CD14-positive monocyte (primary cell): ENCODE data around the gene SNAPC3. TPM values are rescaled to one million over a fixed set of nuclear protein-coding genes. Genes with fewer than 3 reads are reported as not detected.
"Not testable (repeated sequence)": the region's sequence is repeated elsewhere in the genome, so short reads cannot be mapped to it uniquely, and the experiment has no call there.

Experiments used
- DNase-seq, 3 donors: peaks; one replicate each; pipeline ENCODE4 v3.0.0-alpha.2; 2011 to 2022
- H2AFZ ChIP-seq: 2 replicates; pipeline ENCODE4 v1.6.0; 2012; ENCODE audit warnings: mild to moderate bottlenecking, low read depth, low read length, inconsistent platforms; ENCODE audit not compliant: insufficient read depth, poor library complexity, severe bottlenecking
- H3K27ac ChIP-seq, 2 donors: 1 replicate in 1 of 2; 2 replicates in 1 of 2; pipeline ENCODE4 v1.5.1; 2012 to 2013; ENCODE audit warnings: low read length in 2 of 2, control low read depth in 1 of 2, inconsistent platforms in 1 of 2, low read depth in 1 of 2, mild to moderate bottlenecking in 1 of 2
- H3K27me3 ChIP-seq, 2 donors: one replicate each; pipeline versions ENCODE4 v1.6.0 to v1.6.1; 2011 to 2013; ENCODE audit warnings: low read length in 2 of 2; ENCODE audit not compliant: control insufficient read depth in 2 of 2, insufficient read depth in 2 of 2
- H3K36me3 ChIP-seq, 2 donors: replicated peaks in 1 of 2; 1 replicate in 1 of 2; 2 replicates in 1 of 2; pipeline versions ENCODE4 v1.5.1 to v1.6.1; 2012 to 2013; ENCODE audit warnings: low read length in 2 of 2, control low read depth in 1 of 2, inconsistent platforms in 1 of 2, mild to moderate bottlenecking in 1 of 2; ENCODE audit not compliant: insufficient read depth in 2 of 2, control insufficient read depth in 1 of 2
- H3K4me1 ChIP-seq, 2 donors: 1 replicate in 1 of 2; 2 replicates in 1 of 2; pipeline versions ENCODE4 v1.5.1 to v1.6.1; 2012 to 2013; ENCODE audit warnings: low read length in 2 of 2, control low read depth in 1 of 2, inconsistent platforms in 1 of 2, mild to moderate bottlenecking in 1 of 2, moderate library complexity in 1 of 2; ENCODE audit not compliant: insufficient read depth in 2 of 2, control insufficient read depth in 1 of 2
- H3K4me2 ChIP-seq: replicated peaks from 2 replicates; pipeline ENCODE3; 2012; ENCODE audit warnings: low read length, moderate library complexity, mild to moderate bottlenecking; ENCODE audit not compliant: poor library complexity, severe bottlenecking; ENCODE audit errors: extremely low read depth
- H3K4me3 ChIP-seq, 3 experiments: fragments of 200-600 bp in 1 of 3; sonication (generic) in 1 of 3; replicated peaks in 1 of 3; 1 replicate in 2 of 3; 2 replicates in 1 of 3; pipeline ENCODE4 v1.5.1; 2011 to 2013; ENCODE audit warnings: low read length in 3 of 3, mild to moderate bottlenecking in 3 of 3, control low read depth in 2 of 3, low read depth in 2 of 3, inconsistent platforms in 1 of 3, moderate library complexity in 1 of 3
- H3K79me2 ChIP-seq: 2 replicates; pipeline ENCODE4 v1.6.0; 2012; ENCODE audit warnings: mild to moderate bottlenecking, control low read depth, inconsistent platforms, low read length, moderate library complexity; ENCODE audit not compliant: insufficient read depth
- H3K9ac ChIP-seq: 2 replicates; pipeline ENCODE4 v1.6.0; 2017; ENCODE audit warnings: low read length, mild to moderate bottlenecking; ENCODE audit not compliant: insufficient read depth, poor library complexity, severe bottlenecking
- H3K9me3 ChIP-seq, 2 donors: replicated peaks in 1 of 2; 1 replicate in 1 of 2; 2 replicates in 1 of 2; pipeline versions ENCODE4 v1.5.1 to v1.6.1; 2012 to 2013; ENCODE audit warnings: low read length in 2 of 2, control low read depth in 1 of 2; ENCODE audit not compliant: control insufficient read depth in 1 of 2, insufficient read depth in 1 of 2
- H4K20me1 ChIP-seq: 2 replicates; pipeline ENCODE4 v1.6.0; 2012; ENCODE audit warnings: mild to moderate bottlenecking, low read length, control low read depth, moderate library complexity; ENCODE audit not compliant: insufficient read depth
- H3K27ac Mint-ChIP-seq, 7 donors: one replicate each; pipeline ENCODE4 v1.8.0; 2020; ENCODE audit warnings: mild to moderate bottlenecking in 7 of 7, mixed read lengths in 7 of 7, moderate library complexity in 6 of 7, inconsistent platforms in 2 of 7
- H3K27me3 Mint-ChIP-seq, 3 donors: one replicate each; pipeline ENCODE4 v1.8.0; 2021 to 2022; ENCODE audit warnings: low read depth in 3 of 3, mild to moderate bottlenecking in 3 of 3, mixed read lengths in 3 of 3, moderate library complexity in 3 of 3, inconsistent platforms in 1 of 3
- H3K36me3 Mint-ChIP-seq, 2 donors: one replicate each; pipeline ENCODE4 v1.8.0; 2020; ENCODE audit warnings: mixed read lengths in 2 of 2, inconsistent platforms in 1 of 2, mild to moderate bottlenecking in 1 of 2
- H3K4me1 Mint-ChIP-seq: one replicate; pipeline ENCODE4 v1.8.0; 2020; ENCODE audit warnings: mild to moderate bottlenecking, mixed read lengths
- H3K4me3 Mint-ChIP-seq, 2 donors: one replicate each; pipeline ENCODE4 v1.8.0; 2020; ENCODE audit warnings: mild to moderate bottlenecking in 2 of 2, mixed read lengths in 2 of 2, moderate library complexity in 1 of 2
- H3K9me3 Mint-ChIP-seq, 7 donors: one replicate each; pipeline ENCODE4 v1.8.0; 2020 to 2022; ENCODE audit warnings: mixed read lengths in 7 of 7, mild to moderate bottlenecking in 6 of 7, moderate library complexity in 6 of 7, inconsistent platforms in 2 of 7
- CTCF ChIP-seq: fragments of 200-600 bp; IDR thresholded peaks from one replicate; pipeline ENCODE4 v1.8.0; 2022; ENCODE audit warnings: antibody characterized with exemption, mild to moderate bottlenecking
- WGBS: methylation state at CpG from one replicate; pipeline ENCODE4 v1.1.5; 2013; ENCODE audit warnings: missing lambda C conversion rate; ENCODE audit not compliant: insufficient coverage; 5-methylcytosine and 5-hydroxymethylcytosine counted together
- intact Hi-C, 2 donors: fragments of 100-400 bp; cut with micrococcal nuclease; formaldehyde crosslinking; loops; one replicate each; pipeline versions ENCODE4 v1.15.0 to v1.15.1; 2023
- polyA plus RNA-seq, 3 donors: library from polyadenylated mRNA; depleted of rRNA in 1 of 3; unstranded in 2 of 3; stranded (reverse) in 1 of 3; fragments of 300-500 nt in 2 of 3; fragments of >200 nt in 1 of 3; fragmentation: Illumina TruSeq in 2 of 3; gene quantifications; 1 replicate in 2 of 3; 2 replicates in 1 of 3; pipeline ENCODE4 v1.2.3, GENCODE V29; 2012 to 2021

Gene SNAPC3
- polyA plus RNA-seq, 3 donors: 10.9 to 15.8 (median 14.3) TPM

DNA sequence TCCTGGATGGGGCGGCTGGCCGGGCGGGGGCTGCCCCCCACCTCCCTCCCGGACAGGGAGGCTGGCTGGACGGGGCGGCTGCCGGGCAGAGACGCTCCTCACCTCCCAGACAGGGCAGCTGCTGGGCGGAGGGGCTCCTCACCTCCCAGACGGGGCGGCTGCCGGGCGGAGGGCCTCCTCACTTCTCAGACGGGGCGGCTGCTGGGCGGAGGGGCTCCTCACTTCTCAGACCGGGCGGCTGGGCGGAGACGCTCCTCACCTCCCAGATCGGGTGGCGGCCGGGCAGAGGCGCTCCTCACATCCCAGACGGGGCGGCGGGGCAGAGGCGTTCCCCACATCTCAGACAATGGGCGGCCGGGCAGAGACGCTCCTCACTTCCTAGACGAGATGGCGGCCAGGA lies 19.6 kb downstream of the SNAPC3 start:
- H3K9me3 Mint-ChIP-seq, H3K9ac ChIP-seq, H3K4me1 Mint-ChIP-seq, H3K27me3 Mint-ChIP-seq, H3K4me2 ChIP-seq, intact Hi-C loops, H3K27ac ChIP-seq, H2AFZ ChIP-seq, H3K27me3 ChIP-seq, H3K27ac Mint-ChIP-seq, H3K9me3 ChIP-seq, DNase-seq, H3K4me1 ChIP-seq, H3K4me3 ChIP-seq, H3K4me3 Mint-ChIP-seq: not testable (repeated sequence)
- over 99% methylated on average over 29 of the region's 33 CpGs for WGBS
- peaks cover 60 to 80% of the 10 kb centered on the region in 2 donors for H3K36me3 ChIP-seq
- peaks cover 70 to 87% of the 10 kb centered on the region in 2 donors for H3K36me3 Mint-ChIP-seq
- H4K20me1 ChIP-seq: peaks cover 74% of the 10 kb centered on the region
- H3K79me2 ChIP-seq: peaks cover 39% of the 10 kb centered on the region

DNA sequence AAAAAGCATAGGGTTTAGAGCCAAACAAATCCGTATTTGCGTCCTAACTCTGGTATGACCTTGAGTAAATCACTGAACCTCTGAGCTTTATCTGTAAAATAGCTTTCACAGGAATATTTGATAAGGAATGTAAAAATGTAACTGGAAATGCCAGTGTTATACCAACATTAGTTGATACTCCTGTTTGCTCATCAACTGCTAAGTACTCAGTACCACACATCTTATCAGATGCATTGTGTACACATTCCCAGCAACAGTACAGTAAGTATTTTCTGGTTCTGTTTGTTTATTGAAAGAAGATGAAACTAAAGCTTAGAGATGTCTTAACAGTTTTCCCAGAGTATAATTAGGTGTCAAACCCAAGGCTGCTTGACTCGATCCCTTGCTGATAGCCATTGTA lies 21.5 kb downstream of the SNAPC3 start:
- Histone ChIP-seq H3K36me3 (peaks cover 72 to 82% of the 10 kb centered on the region in 2 donors), H3K4me2 (no peak overlapping the region), H3K79me2 (peaks cover 20% of the 10 kb centered on the region), H3K9me3 (no peaks in the 10 kb centered on the region), H3K27ac (peak overlapping the region in 1 of 2 donors; percentile 41), H3K27me3 (no peaks in the 10 kb centered on the region), H3K9ac (no peak overlapping the region), H2AFZ (no peak overlapping the region), H3K4me3 (no peak overlapping the region), H3K4me1 (no peaks in the 10 kb centered on the region), H4K20me1 (peaks cover 75% of the 10 kb centered on the region)
- H3K27ac Mint-ChIP-seq: no peak overlapping the region
- H3K36me3 Mint-ChIP-seq: peaks cover 80 to 91% of the 10 kb centered on the region in 2 donors
- intact Hi-C loops: no loop called here
- DNase-seq: no peak
- H3K4me3 Mint-ChIP-seq: no peak overlapping the region
- no peaks in the 10 kb centered on the region for H3K27me3 Mint-ChIP-seq
- TF ChIP-seq CTCF: no peak
- no peaks in the 10 kb centered on the region for H3K4me1 Mint-ChIP-seq
- no CpG with 5 or more reads among the region's 3 CpGs for WGBS
- peaks cover 0 to 5% (median 0%) of the 10 kb centered on the region in 7 donors for H3K9me3 Mint-ChIP-seq
